Measurements from ENCODE around the gene CCDC187.

Gene CCDC187

DNA sequence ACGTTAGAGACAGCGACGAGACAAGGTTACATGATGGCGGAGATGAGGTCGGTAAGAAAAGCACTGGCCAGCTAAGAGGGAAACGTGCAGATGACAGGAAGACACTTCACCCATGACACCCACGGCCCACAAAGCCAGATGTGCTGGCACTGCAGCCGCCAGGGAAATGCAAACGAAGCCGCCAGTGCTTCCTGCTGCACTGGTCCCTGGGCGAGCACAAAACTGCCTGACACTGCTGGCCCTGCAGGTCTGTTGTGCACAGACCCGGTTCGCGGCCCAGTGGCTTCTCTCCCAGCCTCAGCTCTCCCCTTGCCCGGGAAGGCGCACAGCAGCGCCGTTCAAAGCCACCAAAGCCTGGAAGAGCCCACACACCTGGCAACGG is 78.5 kb downstream of the CCDC187 start:
- DNase-seq (ENCODE audit: low spot score), result no peak

- no peak for DNase-seq (ENCODE audit: low spot score)
Measured at GRCh38 chr9:136223871-136224640, 79.8 kb downstream of the CCDC187 start.

DNA sequence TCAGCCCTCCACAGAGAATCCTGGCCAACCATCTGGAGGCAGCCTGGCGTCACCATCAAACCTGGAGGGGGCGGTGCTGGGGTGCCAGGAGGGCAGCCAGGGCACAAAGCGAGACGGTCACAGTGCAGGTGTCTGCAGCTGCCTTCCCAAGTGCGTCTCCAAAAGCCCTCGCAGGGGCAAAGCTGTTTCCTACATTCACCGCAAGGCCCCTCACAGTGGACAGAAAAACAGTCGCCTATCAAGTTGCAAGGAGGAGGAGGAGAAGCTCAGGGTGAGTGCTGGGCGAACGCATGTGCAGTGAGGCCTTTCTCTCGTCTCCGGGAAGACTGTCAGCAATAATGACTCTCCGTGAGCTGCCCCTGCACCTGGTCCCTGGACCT is 81.0 kb downstream of the CCDC187 start:
- no peak for DNase-seq (ENCODE audit: low spot score)

GRCh38 chr9:136222166-136222905 is 81.6 kb downstream of the CCDC187 start:
- DNase-seq (ENCODE audit: low spot score), result no peak

GRCh38 chr9:136220017-136220729 is 83.7 kb downstream of the CCDC187 start:
- no peak for DNase-seq (ENCODE audit: low spot score)

DNA sequence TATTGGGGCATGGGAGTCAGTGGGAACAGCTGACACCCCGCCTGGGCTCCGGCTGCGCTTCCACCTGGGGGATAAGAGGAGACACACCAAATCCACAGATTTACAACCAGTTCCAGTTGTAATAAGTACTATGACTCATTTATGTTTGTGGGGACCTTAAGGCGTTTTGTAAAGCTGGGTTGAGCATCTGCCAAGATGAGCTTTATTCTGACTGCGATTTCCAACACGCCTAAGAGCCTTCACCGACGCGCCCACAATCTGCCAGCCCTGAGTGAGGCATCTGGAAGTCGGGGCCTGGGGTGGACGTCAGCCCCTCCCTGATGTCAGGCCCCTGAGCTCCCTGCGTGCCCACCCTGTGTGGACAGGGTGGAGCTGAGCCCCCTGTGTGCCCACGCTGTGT is 84.6 kb downstream of the CCDC187 start:
- no peak for DNase-seq (ENCODE audit: low spot score)

DNA sequence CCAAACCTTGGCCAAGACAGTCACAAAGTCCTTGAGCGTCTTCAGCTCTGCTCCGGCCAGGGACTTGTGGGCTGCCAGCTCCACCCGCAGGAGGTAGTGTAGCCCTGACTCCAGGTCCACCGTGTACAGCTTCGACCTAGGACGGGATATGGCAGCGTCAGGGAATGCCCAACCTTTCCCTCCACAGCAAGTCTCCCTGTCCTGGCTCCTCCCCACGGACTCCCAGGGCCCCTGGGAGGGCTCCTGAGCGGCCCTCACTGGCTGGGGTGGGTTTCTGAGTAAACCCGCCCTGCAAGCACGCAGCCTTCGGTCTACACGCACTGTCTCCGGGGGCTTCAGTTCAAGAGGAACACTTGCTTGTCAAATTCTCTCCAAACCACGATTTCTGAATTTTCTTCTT is 85.2 kb downstream of the CCDC187 start:
- DNase-seq (ENCODE audit: low spot score), result no peak

DNA sequence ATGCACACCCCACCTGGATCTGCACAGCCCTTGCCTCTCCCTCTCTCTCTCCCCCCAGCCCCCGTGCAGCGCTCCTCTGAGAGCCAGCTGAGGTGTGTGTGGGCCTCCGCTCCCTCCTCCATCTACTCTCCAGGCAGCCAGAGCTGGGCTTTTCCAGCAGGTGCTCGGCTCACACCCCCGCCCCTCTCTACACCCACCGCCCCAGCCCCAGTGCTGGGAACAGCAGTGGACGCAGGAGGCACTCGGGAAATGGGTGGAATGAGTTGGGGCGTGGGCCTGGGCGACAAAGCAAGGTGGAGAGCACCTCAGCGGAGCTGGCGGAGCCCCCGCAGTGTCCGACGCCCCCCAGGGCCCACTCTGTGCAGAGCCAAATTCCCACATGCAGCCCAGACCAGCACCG is 85.6 kb downstream of the CCDC187 start:
- no peak for DNase-seq (ENCODE audit: low spot score)

DNA sequence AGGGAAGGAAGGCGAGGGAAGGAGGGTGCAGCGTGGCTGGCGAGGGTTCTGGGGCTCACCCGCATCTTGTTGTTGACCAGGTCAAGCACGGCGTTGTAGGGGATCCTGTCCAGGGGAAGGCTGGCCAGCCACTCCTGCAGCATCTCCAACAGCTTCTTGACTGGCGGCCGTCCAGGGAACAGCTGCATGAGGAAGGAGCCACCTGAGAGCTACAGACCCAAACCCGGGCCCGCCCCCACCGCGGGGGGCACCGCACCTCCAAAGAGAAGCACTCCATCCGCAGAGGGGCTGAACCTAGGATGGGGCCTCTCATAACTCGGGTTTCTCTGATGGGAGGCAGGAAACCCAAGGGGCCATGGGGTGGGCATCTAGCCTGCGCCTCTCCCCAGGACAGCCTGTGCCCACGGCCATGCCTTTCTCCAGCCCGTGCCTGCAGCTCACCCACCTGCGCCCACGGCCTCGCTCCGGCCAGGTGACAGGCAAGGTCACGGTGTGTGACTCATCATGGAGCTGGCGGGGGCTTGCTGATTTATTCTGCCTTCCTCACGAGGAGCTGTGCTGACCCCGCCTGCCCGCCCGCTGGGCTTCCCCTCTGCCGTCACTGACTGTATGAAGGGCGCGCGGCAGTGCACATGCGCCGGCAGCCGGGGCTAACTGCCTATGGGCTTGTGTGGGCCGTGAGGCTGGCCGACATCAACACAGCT is 87.2 kb downstream of the CCDC187 start:
- no peak for DNase-seq (ENCODE audit: low spot score)

GRCh38 chr9:136213733-136214132 is 90.2 kb downstream of the CCDC187 start:
- no peak for DNase-seq (ENCODE audit: low spot score)

- DNase-seq (ENCODE audit: low spot score), result no peak
Measured at GRCh38 chr9:136212345-136212950, 91.4 kb downstream of the CCDC187 start.

GRCh38 chr9:136211441-136212344 is 92.2 kb downstream of the CCDC187 start:
- no peak for DNase-seq (ENCODE audit: low spot score)

DNA sequence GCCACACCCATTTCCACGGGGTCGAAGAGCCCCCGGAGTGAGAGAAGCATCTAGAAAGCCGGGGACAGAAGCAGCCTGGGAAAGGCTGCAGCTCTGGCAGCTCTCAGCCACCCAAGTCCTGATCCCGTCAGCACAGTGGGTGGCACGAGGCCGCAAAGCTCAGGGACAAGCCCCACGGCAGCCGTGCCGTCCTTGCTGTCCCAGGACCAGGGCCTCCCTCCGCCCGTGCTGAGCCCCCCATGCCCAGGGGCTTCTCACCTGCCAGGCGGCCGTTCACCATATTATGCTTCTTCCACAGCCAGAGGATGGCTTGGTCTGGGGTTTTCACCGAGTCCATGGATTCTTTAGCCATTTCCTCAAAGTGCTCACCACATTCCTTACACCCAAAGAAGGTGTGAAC is 92.9 kb downstream of the CCDC187 start:
- no peak for DNase-seq (ENCODE audit: low spot score)

DNA sequence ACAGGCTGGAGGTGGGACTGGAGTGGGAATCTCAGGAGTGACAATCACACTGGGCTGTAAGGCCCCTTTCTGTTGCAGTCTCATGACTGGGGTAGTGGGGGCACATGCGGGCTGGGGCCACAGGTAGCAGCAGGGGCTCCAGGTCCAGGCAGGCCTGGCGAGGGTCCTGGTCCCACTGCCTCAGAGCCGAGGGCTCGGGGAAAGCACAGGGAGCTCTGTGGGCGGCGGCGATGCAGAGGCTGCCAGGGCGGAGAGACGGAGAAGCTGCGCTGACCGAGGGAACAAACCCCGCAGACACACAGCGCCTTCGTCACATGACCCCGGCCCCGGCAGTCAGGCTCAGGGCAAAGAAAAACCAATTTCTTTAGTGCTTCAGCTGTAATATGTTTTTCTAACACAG is 93.6 kb downstream of the CCDC187 start:
- no peak for DNase-seq (ENCODE audit: low spot score)

- no peak for DNase-seq (ENCODE audit: low spot score)
Measured at GRCh38 chr9:136209786-136210185, 94.1 kb downstream of the CCDC187 start.

GRCh38 chr9:136209232-136209631 is 94.7 kb downstream of the CCDC187 start:
- no peak for DNase-seq (ENCODE audit: low spot score)

GRCh38 chr9:136208675-136209074 is 95.2 kb downstream of the CCDC187 start:
- DNase-seq (ENCODE audit: low spot score), result no peak

DNA sequence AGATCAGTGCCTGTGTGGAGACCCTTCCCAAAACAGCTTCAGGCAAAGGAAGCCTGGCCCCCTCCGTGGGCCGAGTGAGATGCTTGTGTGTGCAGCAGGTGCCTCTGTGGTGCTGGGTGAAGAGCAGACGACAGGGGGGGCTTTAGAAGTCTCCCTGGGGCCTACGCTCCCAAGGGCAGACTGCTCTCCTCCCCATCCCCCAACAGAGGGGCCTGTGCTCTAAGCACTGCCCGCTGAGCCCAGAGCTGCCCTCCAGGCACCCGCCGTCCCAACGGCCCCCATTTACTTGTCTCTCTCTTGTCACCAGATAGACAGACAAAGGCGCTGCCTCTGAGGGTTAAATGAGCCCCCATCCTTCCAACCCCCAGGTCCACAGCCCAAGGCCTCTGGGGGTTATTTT is 96.3 kb downstream of the CCDC187 start:
- DNase-seq (ENCODE audit: low spot score), result no peak

DNA sequence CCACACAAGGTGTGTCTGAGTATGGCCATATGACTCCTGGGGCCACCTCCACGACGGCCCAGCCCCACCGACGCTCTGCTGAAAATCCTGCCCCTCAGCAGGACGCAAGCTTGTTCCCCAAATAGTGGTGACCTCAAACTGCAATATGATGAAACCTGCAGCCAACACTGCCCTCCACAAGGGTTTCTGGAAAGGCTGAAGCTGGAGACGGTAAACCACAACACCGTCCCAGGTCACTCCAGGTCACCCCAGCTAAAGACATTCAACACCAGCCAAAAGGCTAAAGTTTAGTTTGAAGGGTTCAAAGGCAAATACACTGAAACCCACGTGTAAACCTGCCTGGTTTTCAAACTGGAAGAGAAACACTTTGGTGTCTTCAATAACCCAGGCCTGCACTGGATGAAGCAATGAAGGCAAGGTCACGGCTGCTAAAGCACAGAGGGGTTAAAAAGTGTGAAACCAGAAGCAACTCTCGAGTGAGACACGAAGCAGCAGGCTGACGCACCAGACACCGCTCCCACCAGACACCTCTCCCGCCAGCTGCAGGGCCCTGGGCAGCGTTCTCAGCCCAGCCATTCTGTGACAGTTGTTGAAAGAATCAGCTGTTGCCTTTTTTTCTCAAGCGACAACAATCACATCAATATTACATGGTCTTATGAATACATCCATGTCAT is 97.2 kb downstream of the CCDC187 start:
- no peak for DNase-seq (ENCODE audit: low spot score)

DNA sequence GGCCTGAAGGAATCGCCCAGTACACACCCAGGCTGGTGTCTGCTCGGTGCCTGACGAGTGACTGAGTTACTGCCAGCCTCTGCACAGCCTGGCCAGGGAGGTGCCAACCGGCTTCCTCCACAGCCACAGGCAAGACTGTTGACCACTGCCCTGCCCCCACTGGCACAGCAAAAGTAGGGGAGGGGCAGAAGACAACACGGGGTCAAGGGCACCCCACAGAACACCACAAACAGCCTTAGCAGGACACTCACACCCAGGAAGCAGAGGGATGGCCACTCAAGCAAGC is 98.2 kb downstream of the CCDC187 start:
- no peak for DNase-seq (ENCODE audit: low spot score)
